ENCODE results near the gene GNG3. TPM values are rescaled to one million over a fixed set of nuclear protein-coding genes. Genes with fewer than 3 reads are reported as not detected.
A peak's percentile ranks its signal among the peaks of the same experiment; 100 is the strongest.
"Not testable (repeated sequence)": the region's sequence is repeated elsewhere in the genome, so short reads cannot be mapped to it uniquely, and the experiment has no call there.

Gene GNG3
- total RNA-seq, 2 donors from 2014 or later, result not detected

DNA sequence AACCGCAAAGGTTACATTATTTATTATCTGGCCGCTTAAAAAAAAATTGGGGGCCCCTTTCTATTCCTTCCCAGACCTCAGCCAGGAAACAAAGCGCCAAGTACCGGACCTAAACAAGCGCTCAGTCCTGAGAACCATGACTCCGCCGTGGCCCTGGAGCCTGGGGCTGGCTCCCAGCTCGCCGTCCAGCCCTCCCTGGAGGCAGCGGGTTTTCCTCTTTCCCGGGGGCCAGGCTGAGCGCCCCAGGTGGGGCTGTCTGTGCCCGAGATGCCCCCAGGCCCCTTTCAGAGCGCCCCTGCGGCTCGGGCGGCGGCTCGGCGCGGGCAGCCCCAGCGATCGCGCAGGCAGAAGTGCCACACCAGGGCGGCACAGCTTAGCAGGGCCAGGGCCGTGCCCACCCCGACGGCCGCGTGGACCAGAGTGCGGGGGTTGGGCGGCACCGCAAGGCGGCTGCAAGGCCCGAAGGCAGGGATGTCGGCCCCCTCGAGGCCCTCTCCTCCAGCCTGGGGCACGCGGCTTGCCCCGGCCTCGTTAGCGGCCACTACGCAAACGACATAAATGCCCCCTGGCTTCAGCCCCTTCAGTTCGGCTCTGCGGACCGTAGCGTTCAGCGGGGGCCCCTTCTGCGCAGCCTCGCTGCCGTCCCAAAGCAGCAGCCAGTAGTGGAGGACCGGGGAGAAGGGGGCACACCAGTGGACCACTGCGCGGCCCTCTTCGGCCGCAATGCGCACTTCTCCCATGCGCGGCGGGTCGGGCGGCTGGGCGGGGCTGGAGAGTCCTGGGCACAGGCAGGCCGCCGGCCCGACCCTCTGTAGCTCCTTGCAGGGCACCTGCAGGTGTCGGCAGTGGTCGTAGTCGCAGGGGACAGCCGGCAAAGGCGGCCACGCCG, 19.7 kb upstream of the GNG3 start:
- Histone ChIP-seq H3K27ac (no peak overlapping the region), H3K27me3 (replicated peaks; ENCODE audit: insufficient read depth) (no peaks in the 10 kb centered on the region), H3K36me3 (peaks cover 4 to 11% of the 10 kb centered on the region in 2 donors), H3K4me3 (peak overlapping the region in 1 of 2 donors; percentile 6), H3K4me1 (replicated peaks) (no peaks in the 10 kb centered on the region), H3K9me3 (no peaks in the 10 kb centered on the region)
- no peak for TF ChIP-seq POLR2AphosphoS5 (IDR thresholded peaks at IDR 0.05)
- intact Hi-C loops (cut with DNase I), result no loop called here
- 33% methylated on average over 50 of the region's 74 CpGs for WGBS
- DNase-seq (ENCODE audit: low spot score), result no peak

DNA sequence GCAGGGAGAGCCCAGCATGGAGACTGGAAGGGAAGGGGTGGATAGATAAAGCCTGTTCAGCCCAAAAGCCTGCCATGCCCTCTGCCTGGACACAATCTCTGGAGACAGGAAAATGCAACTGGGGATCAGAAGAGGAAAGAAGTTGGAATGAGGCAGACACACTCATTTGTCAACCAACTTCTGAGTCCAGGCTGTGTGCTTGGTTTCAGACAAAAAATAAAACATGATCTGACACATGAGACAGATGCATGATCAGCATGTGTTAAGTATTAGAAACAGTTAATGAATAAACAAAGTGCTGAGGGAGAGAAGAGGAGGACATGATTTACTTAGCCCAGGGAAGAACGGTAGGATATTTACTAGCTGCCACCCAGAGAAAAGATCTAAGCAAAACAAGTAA, 19.0 kb upstream of the GNG3 start:
- intact Hi-C loops (cut with DNase I), result no loop called here
- no peak for DNase-seq (ENCODE audit: low spot score)
- 30% methylated on average over 1 of the region's 1 CpG for WGBS
- Histone ChIP-seq H3K27ac (no peak overlapping the region), H3K4me3 (peak overlapping the region in 1 of 2 donors; percentile 6), H3K27me3 (replicated peaks; ENCODE audit: insufficient read depth) (no peaks in the 10 kb centered on the region), H3K36me3 (peaks cover 4 to 11% of the 10 kb centered on the region in 2 donors), H3K9me3 (no peaks in the 10 kb centered on the region), H3K4me1 (replicated peaks) (no peaks in the 10 kb centered on the region)
- TF ChIP-seq POLR2A (IDR thresholded peaks at IDR 0.05), result no peak
- no peak for TF ChIP-seq POLR2AphosphoS5 (IDR thresholded peaks at IDR 0.05)
- TF ChIP-seq, protein P1, sequence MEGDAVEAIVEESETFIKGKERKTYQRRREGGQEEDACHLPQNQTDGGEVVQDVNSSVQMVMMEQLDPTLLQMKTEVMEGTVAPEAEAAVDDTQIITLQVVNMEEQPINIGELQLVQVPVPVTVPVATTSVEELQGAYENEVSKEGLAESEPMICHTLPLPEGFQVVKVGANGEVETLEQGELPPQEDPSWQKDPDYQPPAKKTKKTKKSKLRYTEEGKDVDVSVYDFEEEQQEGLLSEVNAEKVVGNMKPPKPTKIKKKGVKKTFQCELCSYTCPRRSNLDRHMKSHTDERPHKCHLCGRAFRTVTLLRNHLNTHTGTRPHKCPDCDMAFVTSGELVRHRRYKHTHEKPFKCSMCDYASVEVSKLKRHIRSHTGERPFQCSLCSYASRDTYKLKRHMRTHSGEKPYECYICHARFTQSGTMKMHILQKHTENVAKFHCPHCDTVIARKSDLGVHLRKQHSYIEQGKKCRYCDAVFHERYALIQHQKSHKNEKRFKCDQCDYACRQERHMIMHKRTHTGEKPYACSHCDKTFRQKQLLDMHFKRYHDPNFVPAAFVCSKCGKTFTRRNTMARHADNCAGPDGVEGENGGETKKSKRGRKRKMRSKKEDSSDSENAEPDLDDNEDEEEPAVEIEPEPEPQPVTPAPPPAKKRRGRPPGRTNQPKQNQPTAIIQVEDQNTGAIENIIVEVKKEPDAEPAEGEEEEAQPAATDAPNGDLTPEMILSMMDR (IDR thresholded peaks at IDR 0.05), result no peak

DNA sequence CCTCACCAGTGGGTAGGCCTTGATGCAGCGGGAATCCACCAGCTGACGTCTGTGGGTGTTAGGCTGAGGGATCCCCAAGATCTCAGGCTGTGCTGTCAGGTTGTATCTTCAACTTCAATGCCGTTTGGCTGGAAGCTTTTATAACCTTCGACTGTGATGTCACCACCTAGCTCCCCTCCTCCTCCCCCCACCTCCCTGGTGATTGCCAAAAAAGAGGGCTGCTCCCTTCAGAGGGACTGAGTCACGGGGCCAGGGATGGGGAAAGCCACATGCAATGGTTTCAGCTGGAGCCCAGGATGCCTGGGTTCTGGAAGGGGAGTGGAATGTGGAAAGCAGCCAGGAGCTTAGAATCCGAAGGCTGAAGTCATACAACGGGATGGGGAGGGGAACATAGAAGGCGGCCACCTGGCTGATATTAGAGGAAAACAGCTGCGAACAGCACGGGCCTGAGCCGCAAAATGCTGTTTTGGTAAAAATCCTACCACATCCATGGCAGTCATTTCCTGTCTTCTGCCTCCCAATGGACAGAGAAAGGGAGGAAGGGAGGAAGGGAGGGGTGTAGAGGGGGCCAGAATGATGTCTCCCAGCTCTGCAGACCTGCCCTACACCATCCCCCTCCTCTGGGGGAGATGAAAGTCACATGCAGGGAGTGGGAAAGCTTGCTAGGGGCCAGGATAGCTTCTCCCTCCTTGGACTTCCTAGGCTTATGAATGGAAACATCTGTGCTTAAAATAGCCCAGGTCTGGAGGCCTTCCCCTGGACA, 17.9 kb upstream of the GNG3 start, which contains the start of gene LRRN4CL:
TSS of gene LRRN4CL (minus strand) at position 110 of the 763 bp plus-strand sequence. CDS start 1,022 bp downstream, outside the sequence.
- WGBS, result 41% methylated on average over 11 of the region's 11 CpGs

DNA sequence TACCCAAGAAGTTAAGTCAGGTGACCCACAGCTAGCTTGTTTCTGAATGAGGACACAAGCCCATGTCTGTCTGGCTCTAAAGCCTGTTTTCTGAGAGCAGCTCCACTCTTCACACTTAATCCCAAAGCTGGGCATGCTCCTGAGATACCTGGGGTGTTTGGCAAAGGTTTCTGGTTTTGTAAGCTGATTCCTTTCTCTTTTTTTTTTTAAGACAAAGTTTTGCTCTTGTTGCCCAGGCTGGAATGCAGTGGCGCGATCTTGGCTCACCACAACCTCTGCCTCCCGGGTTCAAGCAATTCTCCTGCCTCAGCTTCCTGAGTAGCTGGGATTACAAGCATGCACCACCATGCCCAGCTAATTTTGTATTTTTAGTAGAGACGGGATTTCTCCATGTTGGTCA, 13.9 kb upstream of the GNG3 start:
- peaks cover 4 to 11% of the 10 kb centered on the region in 2 donors for H3K36me3 ChIP-seq
- H3K27me3 ChIP-seq (replicated peaks; ENCODE audit: insufficient read depth), result not testable (repeated sequence)

More for the DNA sequence above, 17.9 kb upstream of the GNG3 start, which contains the start of gene LRRN4CL:
- no peaks in the 10 kb centered on the region for H3K4me1 ChIP-seq (replicated peaks)
- TF ChIP-seq, protein P1 (IDR thresholded peaks at IDR 0.05), result no peak
- TF ChIP-seq POLR2AphosphoS5 (IDR thresholded peaks at IDR 0.05), result no peak
- no peak for TF ChIP-seq POLR2A (IDR thresholded peaks at IDR 0.05)
- peaks cover 4 to 11% of the 10 kb centered on the region in 2 donors for H3K36me3 ChIP-seq
- intact Hi-C loops (cut with DNase I), result no loop called here
- no peaks in the 10 kb centered on the region for H3K9me3 ChIP-seq
- no peaks in the 10 kb centered on the region for H3K27me3 ChIP-seq (replicated peaks; ENCODE audit: insufficient read depth)
- peak within 1 kb of the TSS; percentile 41 to 47 for H3K27ac ChIP-seq
- DNase-seq (ENCODE audit: low spot score), result no peak
- H3K4me3 ChIP-seq, result peak within 1 kb of the TSS in 1 of 2 donors; percentile 6

DNA sequence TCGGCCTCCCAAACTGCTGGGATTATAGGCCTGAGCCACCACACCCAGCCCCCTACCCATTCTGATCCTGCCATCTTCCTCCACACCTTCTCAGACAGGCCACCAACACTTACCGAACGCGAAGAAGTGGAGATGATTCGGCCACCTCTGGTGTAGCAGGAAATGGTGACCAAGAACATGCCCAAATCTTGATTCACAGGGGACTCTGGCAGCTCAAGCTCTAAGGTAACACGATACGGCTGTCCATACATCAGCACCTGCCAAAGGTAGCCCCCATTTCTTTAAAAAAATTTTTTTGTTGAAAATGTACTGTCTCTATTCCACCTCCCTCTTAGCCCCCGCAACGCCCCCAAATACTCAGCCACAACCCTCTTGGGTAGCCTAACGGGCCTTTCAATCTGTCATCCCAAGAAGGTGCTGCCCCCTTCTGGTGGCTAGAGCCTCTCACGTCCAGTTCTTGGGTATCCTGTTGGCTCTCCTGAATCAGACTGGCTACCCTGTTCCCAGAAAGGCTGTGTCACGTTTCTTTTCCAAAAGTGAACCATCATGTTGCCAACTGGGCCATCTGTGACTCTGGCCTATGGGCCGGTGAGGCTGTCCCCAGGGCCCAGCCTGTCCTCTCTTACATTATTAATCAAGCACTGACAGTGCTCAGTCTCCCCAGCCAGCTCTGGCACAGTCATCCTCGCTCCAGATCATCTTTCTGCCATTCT, 12.9 kb upstream of the GNG3 start:
- peaks cover 4 to 11% of the 10 kb centered on the region in 2 donors for H3K36me3 ChIP-seq
- no peaks in the 10 kb centered on the region for H3K4me1 ChIP-seq (replicated peaks)
- WGBS, result 51% methylated on average over 14 of the region's 14 CpGs
- H3K27ac ChIP-seq, result no peak overlapping the region
- TF ChIP-seq POLR2AphosphoS5 (IDR thresholded peaks at IDR 0.05) (peak; percentile 37), POLR2A (IDR thresholded peaks at IDR 0.05) (no peak)
- TF ChIP-seq, protein P1 (IDR thresholded peaks at IDR 0.05), result peak; percentile 31 to 71 (median 66)
- intact Hi-C loops (cut with DNase I), result loop anchor here (5.0 kb wide), 1 partner anchor 312 kb away; no protein-coding TSS in a partner anchor
- H3K9me3 ChIP-seq, result no peaks in the 10 kb centered on the region
- no peak overlapping the region for H3K4me3 ChIP-seq
- no peaks in the 10 kb centered on the region for H3K27me3 ChIP-seq (replicated peaks; ENCODE audit: insufficient read depth)
- peak; percentile 75 for DNase-seq (ENCODE audit: low spot score)

More for the DNA sequence above, 13.9 kb upstream of the GNG3 start:
- WGBS, result 70% methylated on average over 4 of the region's 4 CpGs
- H3K4me3 ChIP-seq; H3K4me1 ChIP-seq (replicated peaks); DNase-seq (ENCODE audit: low spot score); H3K27ac ChIP-seq; H3K9me3 ChIP-seq; intact Hi-C loops (cut with DNase I): not testable (repeated sequence)

All from prostate gland (tissue), 2 donors.